ENCODE results near the gene CFAP97.
"Not testable (repeated sequence)": the region's sequence is repeated elsewhere in the genome, so short reads cannot be mapped to it uniquely, and the experiment has no call there.

The CFAP97 gene

GRCh38 chr4:185137233-185137925 is 66.4 kb downstream of the CFAP97 start:
- Histone ChIP-seq H3K36me3 (ENCODE audit: control insufficient read depth in 1 of 2, insufficient read depth in 2 of 2, low read length in 2 of 2) (no peaks in the 10 kb centered on the region), H3K9me3 (ENCODE audit: control insufficient read depth in 1 of 2, low read length in 2 of 2) (no peaks in the 10 kb centered on the region), H3K4me3 (ENCODE audit: low read depth in 1 of 2, low read length in 2 of 2) (no peak overlapping the region), H3K27ac (ENCODE audit: low read length) (no peak overlapping the region), H3K4me1 (ENCODE audit: control insufficient read depth in 1 of 2, insufficient read depth in 2 of 2, low read length in 2 of 2) (peaks cover 0 to 3% of the 10 kb centered on the region in 2 donors), H3K27me3 (ENCODE audit: low read depth, low read length) (no peaks in the 10 kb centered on the region)

DNA sequence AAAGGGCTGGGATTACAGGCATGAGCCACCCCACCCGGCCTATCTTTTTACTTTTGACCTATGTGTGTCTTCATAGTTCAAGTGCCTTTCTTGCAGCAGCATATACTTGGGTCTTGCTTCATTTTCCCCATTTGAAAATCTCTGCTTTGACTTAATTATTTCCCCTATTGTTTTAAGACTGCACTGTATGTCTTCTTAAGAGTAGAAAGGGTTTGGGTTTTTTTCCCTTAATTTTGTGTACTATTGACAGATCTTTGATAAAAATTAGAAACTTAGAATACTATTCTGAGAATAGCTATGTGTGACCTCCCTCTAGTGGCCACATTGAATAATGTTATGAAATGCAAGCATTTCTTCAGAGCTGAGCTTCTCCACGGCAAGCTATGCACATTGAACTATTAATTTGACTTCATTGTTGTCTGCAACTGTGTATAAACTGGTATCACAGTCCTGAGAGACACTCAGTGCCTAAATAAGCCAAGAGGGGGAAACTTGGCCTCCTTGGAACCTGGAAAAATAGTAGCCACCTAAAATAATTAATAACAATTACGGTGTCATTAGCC is 69.4 kb downstream of the CFAP97 start:
- Histone ChIP-seq H3K27ac (ENCODE audit: low read length) (no peak overlapping the region), H3K36me3 (ENCODE audit: control insufficient read depth in 1 of 2, insufficient read depth in 2 of 2, low read length in 2 of 2) (no peaks in the 10 kb centered on the region), H3K9me3 (ENCODE audit: control insufficient read depth in 1 of 2, low read length in 2 of 2) (no peaks in the 10 kb centered on the region), H3K4me3 (ENCODE audit: low read depth in 1 of 2, low read length in 2 of 2) (no peak overlapping the region), H3K4me1 (ENCODE audit: control insufficient read depth in 1 of 2, insufficient read depth in 2 of 2, low read length in 2 of 2) (no peaks in the 10 kb centered on the region), H3K27me3 (ENCODE audit: low read depth, low read length) (no peaks in the 10 kb centered on the region)

- H3K27ac ChIP-seq (ENCODE audit: low read length), result no peak overlapping the region
- H3K4me3 ChIP-seq (ENCODE audit: low read depth in 1 of 2, low read length in 2 of 2), result peak overlapping the region; percentile 47 to 78
- H3K4me1 ChIP-seq (ENCODE audit: control insufficient read depth in 1 of 2, insufficient read depth in 2 of 2, low read length in 2 of 2), result peaks cover 0 to 8% of the 10 kb centered on the region in 2 donors
- no peaks in the 10 kb centered on the region for H3K9me3 ChIP-seq (ENCODE audit: control insufficient read depth in 1 of 2, low read length in 2 of 2)
- no peaks in the 10 kb centered on the region for H3K36me3 ChIP-seq (ENCODE audit: control insufficient read depth in 1 of 2, insufficient read depth in 2 of 2, low read length in 2 of 2)
- no peaks in the 10 kb centered on the region for H3K27me3 ChIP-seq (ENCODE audit: low read depth, low read length)
Measured at GRCh38 chr4:185128272-185129119, 75.3 kb downstream of the CFAP97 start.

DNA sequence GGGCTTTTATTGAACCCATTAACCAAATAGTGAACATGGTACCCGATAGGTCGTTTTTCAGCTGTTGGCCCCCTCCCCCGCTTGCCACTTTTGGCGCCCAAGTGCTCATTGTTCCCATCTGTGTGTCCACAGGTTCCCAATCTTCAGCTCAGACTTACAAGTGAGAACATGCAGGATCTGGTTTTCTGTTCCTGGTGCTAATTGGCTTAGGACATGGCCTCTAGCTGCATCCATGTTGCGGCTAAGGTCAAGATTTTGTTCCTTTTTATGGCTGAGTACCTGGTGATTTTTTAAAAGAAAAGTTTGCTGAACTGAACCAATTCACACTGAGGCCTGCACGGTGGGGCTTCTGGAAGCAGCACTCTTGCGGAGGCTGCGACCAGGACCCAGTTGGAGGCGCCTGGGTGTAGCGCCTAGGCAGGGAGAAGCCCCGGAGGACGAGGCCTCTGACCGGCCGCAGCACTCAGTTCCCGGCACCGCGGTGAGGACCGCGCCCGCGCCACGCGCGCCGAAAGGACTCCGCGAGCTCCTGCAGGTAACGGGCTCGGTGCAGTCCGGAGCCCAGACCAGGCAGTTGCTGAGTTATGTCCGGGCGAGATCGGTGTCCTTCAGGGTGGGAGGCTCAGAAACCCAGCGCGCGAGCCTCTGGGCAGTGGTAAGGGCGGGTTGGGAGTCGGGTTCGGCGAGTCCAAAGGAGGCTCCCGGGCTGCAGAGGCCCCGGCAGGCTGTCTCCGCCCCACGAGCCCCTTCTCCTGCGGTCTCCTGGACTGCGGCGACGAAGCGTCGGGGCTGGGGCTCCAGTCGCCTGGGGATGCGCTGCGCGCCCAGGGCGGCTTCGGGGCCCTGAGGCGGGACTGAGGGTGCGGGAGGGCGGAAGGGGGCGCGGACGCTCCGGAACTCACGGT is 76.5 kb downstream of the CFAP97 start:
- peak overlapping the region; percentile 44 to 78 for H3K4me3 ChIP-seq (ENCODE audit: low read depth in 1 of 2, low read length in 2 of 2)
- peaks cover 0 to 8% of the 10 kb centered on the region in 2 donors for H3K4me1 ChIP-seq (ENCODE audit: control insufficient read depth in 1 of 2, insufficient read depth in 2 of 2, low read length in 2 of 2)
- no peaks in the 10 kb centered on the region for H3K27me3 ChIP-seq (ENCODE audit: low read depth, low read length)
- H3K36me3 ChIP-seq (ENCODE audit: control insufficient read depth in 1 of 2, insufficient read depth in 2 of 2, low read length in 2 of 2), result no peaks in the 10 kb centered on the region
- H3K9me3 ChIP-seq (ENCODE audit: control insufficient read depth in 1 of 2, low read length in 2 of 2), result no peaks in the 10 kb centered on the region
- no peak overlapping the region for H3K27ac ChIP-seq (ENCODE audit: low read length)

GRCh38 chr4:185124006-185124405 is 79.8 kb downstream of the CFAP97 start:
- Histone ChIP-seq H3K9me3 (ENCODE audit: control insufficient read depth in 1 of 2, low read length in 2 of 2) (no peaks in the 10 kb centered on the region), H3K27me3 (ENCODE audit: low read depth, low read length) (no peaks in the 10 kb centered on the region), H3K36me3 (ENCODE audit: control insufficient read depth in 1 of 2, insufficient read depth in 2 of 2, low read length in 2 of 2) (no peaks in the 10 kb centered on the region), H3K4me1 (ENCODE audit: control insufficient read depth in 1 of 2, insufficient read depth in 2 of 2, low read length in 2 of 2) (peaks cover 0 to 8% of the 10 kb centered on the region in 2 donors), H3K4me3 (ENCODE audit: low read depth in 1 of 2, low read length in 2 of 2) (no peak overlapping the region), H3K27ac (ENCODE audit: low read length) (no peak overlapping the region)

DNA sequence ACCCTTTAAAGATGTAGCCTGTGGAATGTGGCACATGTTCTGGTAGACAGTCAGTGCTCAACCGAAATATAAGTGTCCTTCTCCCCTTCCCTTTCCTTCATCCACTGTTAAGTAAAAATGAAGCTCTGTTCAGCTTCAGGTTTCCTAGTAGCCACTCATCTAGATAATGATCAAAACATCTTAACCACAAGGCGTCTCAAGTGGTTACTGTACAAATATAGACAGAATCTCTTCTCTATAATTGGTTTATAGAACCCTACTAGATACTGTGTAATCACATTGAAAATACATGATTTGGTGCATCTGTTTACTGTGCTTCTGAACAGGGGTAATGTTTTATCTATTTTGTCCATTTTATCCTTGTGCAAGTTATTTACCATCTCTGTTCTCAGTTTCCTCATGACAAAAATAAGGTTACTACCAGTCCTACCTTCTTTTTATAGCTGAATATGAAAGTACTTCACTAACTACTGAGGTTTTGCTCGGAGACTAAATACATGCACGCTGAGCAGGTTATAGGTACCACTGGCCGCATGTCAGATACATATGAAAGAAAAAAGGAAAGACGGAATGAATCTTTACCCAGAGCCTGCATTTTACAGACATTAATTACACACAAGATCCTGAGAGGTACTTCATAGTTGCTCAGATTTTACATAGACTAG is 81.0 kb downstream of the CFAP97 start:
- Histone ChIP-seq H3K36me3 (ENCODE audit: control insufficient read depth in 1 of 2, insufficient read depth in 2 of 2, low read length in 2 of 2) (no peaks in the 10 kb centered on the region), H3K4me1 (ENCODE audit: control insufficient read depth in 1 of 2, insufficient read depth in 2 of 2, low read length in 2 of 2) (peaks cover 0 to 8% of the 10 kb centered on the region in 2 donors), H3K27ac (ENCODE audit: low read length) (no peak overlapping the region), H3K4me3 (ENCODE audit: low read depth in 1 of 2, low read length in 2 of 2) (no peak overlapping the region), H3K27me3 (ENCODE audit: low read depth, low read length) (no peaks in the 10 kb centered on the region), H3K9me3 (ENCODE audit: control insufficient read depth in 1 of 2, low read length in 2 of 2) (no peaks in the 10 kb centered on the region)

DNA sequence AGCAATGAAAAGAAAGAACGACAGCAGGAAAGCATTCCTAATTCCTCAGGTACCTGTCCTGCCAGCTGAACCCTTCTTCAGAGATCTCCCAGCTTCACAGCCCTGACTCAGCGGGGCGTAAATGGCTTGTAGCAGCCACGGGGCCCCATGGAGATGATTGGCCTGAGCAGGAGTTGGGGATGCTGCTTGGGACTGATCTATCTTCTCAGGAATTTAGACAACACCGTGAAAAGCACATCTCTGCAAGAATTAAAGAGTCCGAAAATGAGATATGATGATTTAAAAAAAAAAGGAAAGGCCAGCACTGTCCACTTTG is 83.2 kb downstream of the CFAP97 start:
- Histone ChIP-seq H3K36me3 (ENCODE audit: control insufficient read depth in 1 of 2, insufficient read depth in 2 of 2, low read length in 2 of 2) (no peaks in the 10 kb centered on the region), H3K4me3 (ENCODE audit: low read depth in 1 of 2, low read length in 2 of 2) (no peak overlapping the region), H3K27ac (ENCODE audit: low read length) (no peak overlapping the region), H3K9me3 (ENCODE audit: control insufficient read depth in 1 of 2, low read length in 2 of 2) (no peaks in the 10 kb centered on the region), H3K4me1 (ENCODE audit: control insufficient read depth in 1 of 2, insufficient read depth in 2 of 2, low read length in 2 of 2) (no peaks in the 10 kb centered on the region), H3K27me3 (ENCODE audit: low read depth, low read length) (no peaks in the 10 kb centered on the region)

DNA sequence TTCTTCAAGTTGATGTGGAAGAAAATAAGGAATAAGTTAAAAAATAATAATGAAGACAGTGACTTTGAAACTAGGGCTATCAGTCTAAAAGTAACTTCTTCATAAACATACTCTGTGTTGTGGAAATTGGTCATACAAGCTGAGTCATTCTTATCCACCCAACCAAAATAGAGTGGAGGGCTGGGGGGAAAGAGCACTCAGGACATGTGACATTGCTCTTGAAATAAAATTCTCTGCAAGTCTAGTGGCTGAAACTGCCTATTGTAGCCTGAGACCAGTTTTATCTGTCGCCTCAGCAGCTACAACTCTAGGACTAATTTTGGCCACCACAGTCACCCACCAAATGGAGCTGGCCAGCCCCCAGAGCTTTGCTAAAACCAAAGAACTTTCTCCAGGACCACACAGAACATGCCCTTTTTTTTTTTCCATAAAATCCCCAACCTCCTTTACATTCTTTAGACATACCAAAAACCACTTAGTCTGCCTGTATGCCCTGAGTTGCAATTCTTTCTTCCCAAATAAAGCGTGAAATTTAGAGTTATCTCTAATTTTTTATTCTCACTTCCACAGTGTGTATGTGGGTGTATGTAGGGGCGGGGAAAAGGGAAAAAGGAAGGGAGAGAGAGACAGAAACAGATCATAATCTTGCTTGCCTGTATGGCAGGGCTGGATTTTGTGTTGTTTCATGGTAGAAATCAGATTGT is 83.7 kb downstream of the CFAP97 start:
- H3K9me3 ChIP-seq (ENCODE audit: control insufficient read depth in 1 of 2, low read length in 2 of 2), result no peaks in the 10 kb centered on the region
- no peak overlapping the region for H3K4me3 ChIP-seq (ENCODE audit: low read depth in 1 of 2, low read length in 2 of 2)
- no peaks in the 10 kb centered on the region for H3K4me1 ChIP-seq (ENCODE audit: control insufficient read depth in 1 of 2, insufficient read depth in 2 of 2, low read length in 2 of 2)
- no peaks in the 10 kb centered on the region for H3K36me3 ChIP-seq (ENCODE audit: control insufficient read depth in 1 of 2, insufficient read depth in 2 of 2, low read length in 2 of 2)
- H3K27me3 ChIP-seq (ENCODE audit: low read depth, low read length), result no peaks in the 10 kb centered on the region
- no peak overlapping the region for H3K27ac ChIP-seq (ENCODE audit: low read length)

DNA sequence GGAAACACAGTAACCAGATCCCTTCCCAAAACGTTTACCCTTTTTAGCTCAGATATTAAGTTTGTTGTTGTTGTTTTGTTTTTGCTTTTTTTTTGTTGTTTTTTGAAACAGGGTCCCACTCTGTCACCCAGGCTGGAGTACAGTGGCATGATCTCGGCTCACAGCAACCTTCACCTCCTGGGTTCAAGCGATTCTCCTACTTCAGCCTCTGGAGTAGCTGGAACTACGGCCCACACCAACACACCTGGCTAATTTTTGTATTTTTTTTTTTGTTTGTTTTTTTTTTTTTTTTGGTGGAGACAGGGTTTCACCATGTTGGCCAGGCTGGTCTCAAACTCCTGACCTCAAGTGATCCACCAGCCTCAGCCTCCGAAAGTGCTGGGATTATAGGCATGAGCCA is 84.3 kb downstream of the CFAP97 start:
- H3K4me1 ChIP-seq (ENCODE audit: control insufficient read depth in 1 of 2, insufficient read depth in 2 of 2, low read length in 2 of 2); H3K27ac ChIP-seq (ENCODE audit: low read length); H3K27me3 ChIP-seq (ENCODE audit: low read depth, low read length); H3K9me3 ChIP-seq (ENCODE audit: control insufficient read depth in 1 of 2, low read length in 2 of 2); H3K36me3 ChIP-seq (ENCODE audit: control insufficient read depth in 1 of 2, insufficient read depth in 2 of 2, low read length in 2 of 2); H3K4me3 ChIP-seq (ENCODE audit: low read depth in 1 of 2, low read length in 2 of 2): not testable (repeated sequence)

GRCh38 chr4:185118876-185119275 is 84.9 kb downstream of the CFAP97 start:
- no peaks in the 10 kb centered on the region for H3K9me3 ChIP-seq (ENCODE audit: control insufficient read depth in 1 of 2, low read length in 2 of 2)
- no peaks in the 10 kb centered on the region for H3K36me3 ChIP-seq (ENCODE audit: control insufficient read depth in 1 of 2, insufficient read depth in 2 of 2, low read length in 2 of 2)
- H3K4me3 ChIP-seq (ENCODE audit: low read depth in 1 of 2, low read length in 2 of 2), result no peak overlapping the region
- H3K27ac ChIP-seq (ENCODE audit: low read length), result no peak overlapping the region
- no peaks in the 10 kb centered on the region for H3K4me1 ChIP-seq (ENCODE audit: control insufficient read depth in 1 of 2, insufficient read depth in 2 of 2, low read length in 2 of 2)
- H3K27me3 ChIP-seq (ENCODE audit: low read depth, low read length), result no peaks in the 10 kb centered on the region

Data from muscle layer of duodenum (tissue), 2 donors.